ENCODE data around the gene KNSTRN.

- TF ChIP-seq POLR2AphosphoS5 (IDR thresholded peaks at IDR 0.05): peak; percentile 19 to 64 (median 19)
- TF ChIP-seq CTCF (IDR thresholded peaks at IDR 0.05): no peak
- TF ChIP-seq EP300 (IDR thresholded peaks at IDR 0.05): no peak
- TF ChIP-seq POLR2A (IDR thresholded peaks at IDR 0.05): no peak
Measured at GRCh38 chr15:40333922-40334492, 48.5 kb upstream of the KNSTRN start.

Measured in stomach (tissue), 4 donors.